A204.1 (cell line): ENCODE data around the gene RINT1.
A peak's percentile ranks its signal among the peaks of the same experiment; 100 is the strongest.
"Not testable (repeated sequence)": the region's sequence is repeated elsewhere in the genome, so short reads cannot be mapped to it uniquely, and the experiment has no call there.

Experiments
- FAIRE-seq: peaks from 2 replicates; lab custom pipeline; 2012; peaks lifted over from hg19 to GRCh38; lab: Jason Lieb, UNC

The RINT1 gene

GRCh38 chr7:105532709-105533460 lies 884 bp downstream of the RINT1 start:
- FAIRE-seq: no peak

- no peak for FAIRE-seq
Observed at GRCh38 chr7:105538339-105538738, 6.3 kb downstream of the RINT1 start.

DNA sequence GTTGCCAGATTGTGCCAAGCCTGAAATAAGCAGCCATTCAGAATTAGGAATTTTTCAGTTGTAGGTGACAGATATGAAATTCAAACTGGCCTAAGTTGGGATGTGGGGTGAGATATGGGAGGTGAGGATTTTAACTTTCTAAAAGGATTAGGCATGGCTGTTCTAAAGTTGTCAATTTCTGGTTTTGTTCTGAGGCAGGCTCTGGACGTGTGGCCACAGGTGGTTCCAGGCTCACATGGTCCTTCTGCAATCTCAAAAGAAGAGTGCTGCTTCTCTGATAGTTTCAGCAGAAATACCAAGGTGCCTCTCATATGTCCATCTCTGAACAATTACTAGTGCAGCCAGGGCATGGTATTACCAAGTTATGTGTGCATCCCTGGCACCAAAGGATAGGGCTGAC lies 27.9 kb downstream of the RINT1 start:
- no peak for FAIRE-seq

DNA sequence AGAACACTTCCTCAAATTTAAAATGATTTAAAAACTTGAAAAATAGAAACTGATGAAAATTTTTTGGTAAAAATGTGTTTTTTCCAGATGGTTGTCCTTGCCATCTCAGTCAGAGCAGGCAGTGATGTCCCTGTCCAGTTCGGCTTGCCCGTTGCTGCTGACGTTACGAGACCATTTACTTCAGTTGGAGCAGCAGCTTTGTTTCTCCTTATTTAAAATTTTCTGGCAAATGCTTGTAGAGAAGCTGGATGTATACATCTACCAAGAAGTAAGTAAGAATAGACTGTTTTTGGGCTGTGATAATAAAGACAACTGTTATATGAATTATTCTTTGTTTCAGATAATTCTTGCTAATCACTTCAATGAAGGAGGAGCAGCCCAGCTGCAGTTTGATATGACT lies 33.2 kb downstream of the RINT1 start:
- no peak for FAIRE-seq

DNA sequence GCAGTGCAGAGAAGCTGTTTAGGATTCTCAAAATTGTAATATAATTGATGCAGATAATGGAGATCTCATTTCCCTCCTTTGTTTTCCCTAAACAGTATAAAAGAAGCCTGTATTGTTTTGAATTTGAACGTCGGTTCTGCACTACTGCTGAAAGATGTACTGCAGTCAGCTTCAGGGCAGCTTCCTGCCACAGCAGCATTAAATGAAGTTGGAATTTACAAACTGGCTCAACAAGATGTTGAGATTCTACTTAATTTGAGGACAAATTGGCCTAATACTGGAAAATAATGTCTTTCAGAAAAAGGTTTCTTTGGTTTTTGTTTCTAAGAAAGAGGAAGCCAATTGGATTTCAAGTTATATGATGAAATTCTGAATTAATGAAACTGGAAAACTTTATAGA lies 35.0 kb downstream of the RINT1 start:
- no peak for FAIRE-seq

DNA sequence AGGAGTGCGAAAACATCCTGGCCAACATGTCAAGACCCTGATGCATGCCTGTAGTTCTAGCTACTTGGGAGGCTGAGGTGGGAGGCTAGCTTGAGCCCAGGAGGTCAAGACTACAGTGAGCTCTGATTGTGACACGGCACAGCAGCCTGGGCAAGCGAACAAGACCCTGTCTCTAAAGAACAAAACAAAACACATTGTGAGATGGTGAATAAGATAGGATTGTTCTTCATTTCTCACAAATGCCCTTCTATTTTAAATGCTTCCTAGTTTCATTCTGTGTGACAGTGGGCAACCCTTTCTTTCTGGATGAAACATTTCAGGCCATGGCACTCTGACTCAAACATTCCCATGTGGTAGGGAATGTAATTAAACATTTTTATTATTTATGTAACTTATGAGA lies 35.8 kb downstream of the RINT1 start:
- no peak for FAIRE-seq

GRCh38 chr7:105571891-105572290 lies 39.9 kb downstream of the RINT1 start:
- peak; percentile 57 for FAIRE-seq

DNA sequence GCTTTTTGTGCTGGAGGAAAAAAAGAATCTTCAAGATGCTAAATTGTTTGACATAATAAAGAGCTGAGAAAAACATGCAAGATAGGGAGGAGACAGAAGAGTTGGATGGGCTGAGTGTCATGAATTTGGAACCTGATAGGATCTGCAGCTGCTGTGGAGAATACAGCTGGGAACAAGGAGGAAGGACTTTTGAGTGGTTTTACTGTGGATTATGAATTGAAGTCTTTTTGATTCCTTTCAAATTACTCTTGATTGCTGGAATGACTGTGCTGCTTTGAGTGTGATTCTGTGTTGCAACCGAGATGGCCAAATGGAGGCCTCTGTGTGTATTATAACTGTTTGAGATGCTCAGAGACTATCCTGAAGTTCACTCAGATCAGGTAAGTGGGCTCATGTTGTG lies 45.2 kb downstream of the RINT1 start:
- no peak for FAIRE-seq

- FAIRE-seq: no peak
Observed at GRCh38 chr7:105578496-105578895, 46.5 kb downstream of the RINT1 start.

DNA sequence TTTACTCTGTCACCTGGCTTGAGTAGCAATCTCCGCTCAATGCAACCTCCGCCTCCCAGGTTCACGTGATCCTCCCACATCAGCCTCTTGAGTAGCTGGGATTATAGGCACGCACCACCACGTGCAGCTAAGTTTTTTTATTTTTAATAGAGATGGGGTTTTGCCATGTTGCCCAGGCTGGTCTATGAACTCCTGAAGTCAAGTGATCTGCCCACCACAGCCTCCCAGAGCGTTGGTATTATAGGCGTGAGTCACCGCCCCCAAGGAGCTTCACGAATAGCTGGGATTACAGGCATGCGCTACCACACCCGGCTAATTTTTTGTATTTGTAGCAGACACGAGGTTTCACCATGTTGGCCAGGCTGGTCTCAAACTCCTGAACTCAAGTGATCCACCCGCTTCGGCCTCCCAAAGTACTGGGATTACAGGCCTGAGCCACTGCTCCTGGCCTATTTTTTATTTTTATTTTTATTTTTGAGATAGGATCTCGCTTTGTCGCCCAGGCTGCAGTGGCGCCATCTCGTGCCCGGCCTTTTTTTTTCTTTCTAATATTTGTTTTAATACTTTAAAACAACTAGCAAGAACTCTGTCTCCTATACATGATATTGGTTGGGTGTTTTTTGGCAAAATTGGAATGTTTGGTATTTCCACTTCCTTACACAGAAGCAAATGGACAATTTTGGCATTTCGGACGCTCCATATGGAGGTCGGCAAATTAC lies 48.2 kb downstream of the RINT1 start:
- FAIRE-seq: no peak

DNA sequence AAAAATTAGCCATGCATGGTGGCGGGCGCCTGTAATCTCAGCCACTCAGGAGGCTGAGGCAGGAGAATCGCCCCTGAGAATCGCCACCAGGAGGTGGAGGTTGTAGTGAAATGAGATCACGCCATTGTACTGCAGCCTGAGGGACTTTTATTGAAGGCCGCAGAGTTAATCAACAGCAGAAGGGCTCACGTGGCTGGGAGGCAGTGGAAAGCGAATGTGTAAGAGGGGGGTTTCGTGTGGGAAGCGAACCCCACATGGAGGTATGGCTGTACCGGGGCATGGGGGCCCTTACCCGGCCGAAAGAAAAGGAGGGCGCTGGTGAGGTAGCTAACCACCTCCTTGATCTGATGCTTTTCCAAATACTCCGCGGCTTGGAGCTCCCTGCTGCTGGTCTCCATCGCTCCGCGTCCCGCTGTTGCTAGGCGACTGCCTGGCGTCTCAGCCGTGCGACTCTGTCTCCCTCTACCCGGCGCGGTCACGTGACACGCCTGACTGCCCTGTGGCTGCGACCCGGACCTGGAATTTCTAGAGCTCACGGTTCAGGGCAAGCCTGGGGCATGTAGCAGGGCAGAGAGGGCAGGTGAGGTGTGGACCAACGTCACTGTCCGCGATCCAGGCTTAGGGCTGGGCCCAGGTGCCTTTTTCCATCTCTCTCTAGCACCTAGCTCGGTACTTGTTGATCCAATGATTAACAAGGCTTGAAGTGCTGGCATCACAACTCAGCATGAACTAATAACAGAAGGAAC lies 49.2 kb downstream of the RINT1 start, which contains the start of gene EFCAB10:
Gene EFCAB10 (minus strand): TSS at position 428 of the 746 bp plus-strand sequence. CDS start 30 bp downstream, at position 398.
- FAIRE-seq: no peak

DNA sequence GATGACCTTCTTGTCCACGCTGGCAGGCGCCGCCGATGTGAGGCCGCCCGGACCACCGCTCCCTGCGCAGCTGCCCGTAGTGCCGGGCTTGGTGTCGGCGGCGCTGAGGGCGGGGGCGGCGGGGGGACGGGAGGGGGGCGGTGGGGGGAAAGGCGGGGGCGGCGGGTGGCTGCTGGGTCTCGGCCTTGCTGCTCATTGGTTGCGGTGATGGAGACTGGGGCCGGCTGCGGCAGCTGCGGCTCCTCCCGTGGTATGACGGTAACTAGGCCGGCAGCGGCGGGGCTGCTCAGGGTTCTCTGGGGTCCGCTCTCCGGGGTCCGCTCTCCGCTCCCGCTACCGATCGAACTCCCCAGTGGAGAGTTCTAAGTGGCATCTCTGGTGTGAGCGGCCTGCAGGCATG lies 51.1 kb downstream of the RINT1 start:
- no peak for FAIRE-seq

- no peak for FAIRE-seq
Observed at GRCh38 chr7:105584165-105584564, 52.2 kb downstream of the RINT1 start.

DNA sequence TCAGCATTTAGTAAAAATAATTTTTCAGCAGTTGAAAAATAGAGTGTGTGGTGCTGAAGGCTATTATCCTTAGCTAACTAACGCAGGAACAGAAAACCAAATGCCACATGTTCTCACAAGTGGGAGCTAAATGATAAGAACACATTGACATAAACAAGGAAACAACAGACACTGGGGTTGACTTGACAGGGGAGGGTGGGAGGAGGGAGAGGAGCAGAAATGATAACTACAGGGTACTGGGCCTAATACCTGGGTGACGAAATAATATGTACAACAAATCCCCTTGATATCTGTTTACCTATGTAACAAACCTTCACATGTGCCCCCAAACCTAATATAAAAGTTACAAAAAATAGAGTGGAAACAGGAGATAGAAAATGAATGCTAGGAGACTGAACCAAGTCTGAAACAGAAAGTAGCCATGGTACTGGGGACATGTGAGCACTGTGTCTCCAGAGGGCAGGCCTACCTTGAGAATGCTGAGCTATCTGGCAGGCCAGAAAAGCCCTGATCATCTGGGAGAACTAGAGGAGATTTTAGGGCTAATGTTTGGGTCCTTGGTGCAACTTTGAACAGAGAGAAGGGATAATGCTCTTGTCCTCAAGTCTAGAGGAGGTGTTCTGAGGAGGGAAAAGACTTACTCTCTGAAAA lies 54.0 kb downstream of the RINT1 start:
- FAIRE-seq: no peak

GRCh38 chr7:105587909-105588635 lies 56.1 kb downstream of the RINT1 start:
- FAIRE-seq: no peak

GRCh38 chr7:105589356-105590077 lies 57.5 kb downstream of the RINT1 start:
- FAIRE-seq: peak; percentile 90

DNA sequence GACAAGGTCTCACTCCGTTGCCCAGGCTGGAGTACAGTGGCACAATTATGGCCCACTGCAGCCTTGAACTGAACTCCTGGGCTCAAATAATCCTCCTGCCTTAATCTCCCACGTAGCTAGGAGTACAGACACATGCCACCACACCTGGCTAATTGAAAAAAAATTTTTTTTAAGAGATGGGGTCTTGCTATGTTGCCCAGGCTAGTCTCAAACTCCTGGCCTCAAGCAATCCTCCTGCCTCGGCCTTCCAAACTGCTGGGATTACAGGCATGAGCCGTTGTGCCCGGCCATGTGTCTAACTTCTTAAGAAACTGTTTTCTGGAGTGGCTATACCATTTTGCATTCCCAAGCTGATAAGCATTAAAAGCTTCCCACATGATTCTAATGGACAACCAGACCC lies 58.8 kb downstream of the RINT1 start:
- no peak for FAIRE-seq

GRCh38 chr7:105591522-105591921 lies 59.5 kb downstream of the RINT1 start:
- FAIRE-seq: no peak

DNA sequence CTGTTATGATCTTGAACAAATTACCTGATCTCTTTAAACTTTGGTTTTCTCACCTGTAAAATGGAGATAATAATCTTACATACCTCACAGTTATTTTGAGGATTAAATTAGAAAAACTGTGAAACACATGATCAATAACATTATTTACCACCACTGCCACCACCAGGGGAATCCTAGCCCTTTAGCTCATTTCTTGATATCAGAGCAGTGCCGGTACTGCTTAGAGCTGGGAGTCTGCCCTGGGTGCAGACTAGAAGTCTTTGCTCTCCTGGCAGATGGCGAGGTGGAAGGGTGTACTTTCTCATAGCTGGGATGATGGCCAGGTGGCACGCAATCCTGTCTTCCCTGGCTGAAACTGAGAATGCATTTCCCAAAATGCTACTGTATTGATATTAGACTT lies 62.0 kb downstream of the RINT1 start:
- FAIRE-seq: no peak

GRCh38 chr7:105596866-105597265 lies 64.9 kb downstream of the RINT1 start:
- no peak for FAIRE-seq

DNA sequence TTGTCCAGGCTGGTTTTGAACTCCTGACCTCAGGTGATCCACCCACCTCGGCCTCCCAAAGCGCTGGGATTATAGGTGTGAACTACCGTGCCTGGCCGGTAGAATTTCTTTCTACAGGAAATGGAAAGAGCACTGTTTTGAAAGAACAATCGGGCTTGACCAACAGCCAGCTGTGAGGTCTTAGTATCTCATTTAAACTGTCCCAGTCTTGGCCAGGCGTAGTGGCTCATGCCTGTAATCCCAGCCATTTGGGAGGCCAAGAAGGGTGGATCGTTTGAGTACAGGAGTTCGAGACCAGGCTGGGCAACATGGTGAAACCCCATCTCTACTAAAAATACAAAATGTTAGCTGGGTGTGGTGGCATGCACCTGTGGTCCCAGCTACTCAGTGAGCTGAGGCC lies 67.1 kb downstream of the RINT1 start:
- FAIRE-seq: not testable (repeated sequence)
